Measurements from ENCODE around the gene FRMD3. TPM values are rescaled to one million over a fixed set of nuclear protein-coding genes. Genes with fewer than 3 reads are reported as not detected.

The FRMD3 gene
- total and polyA plus RNA-seq, 4 experiments from 2014 or later, result 0.22 to 1.3 (median 1.1) TPM; not detected in 1

DNA sequence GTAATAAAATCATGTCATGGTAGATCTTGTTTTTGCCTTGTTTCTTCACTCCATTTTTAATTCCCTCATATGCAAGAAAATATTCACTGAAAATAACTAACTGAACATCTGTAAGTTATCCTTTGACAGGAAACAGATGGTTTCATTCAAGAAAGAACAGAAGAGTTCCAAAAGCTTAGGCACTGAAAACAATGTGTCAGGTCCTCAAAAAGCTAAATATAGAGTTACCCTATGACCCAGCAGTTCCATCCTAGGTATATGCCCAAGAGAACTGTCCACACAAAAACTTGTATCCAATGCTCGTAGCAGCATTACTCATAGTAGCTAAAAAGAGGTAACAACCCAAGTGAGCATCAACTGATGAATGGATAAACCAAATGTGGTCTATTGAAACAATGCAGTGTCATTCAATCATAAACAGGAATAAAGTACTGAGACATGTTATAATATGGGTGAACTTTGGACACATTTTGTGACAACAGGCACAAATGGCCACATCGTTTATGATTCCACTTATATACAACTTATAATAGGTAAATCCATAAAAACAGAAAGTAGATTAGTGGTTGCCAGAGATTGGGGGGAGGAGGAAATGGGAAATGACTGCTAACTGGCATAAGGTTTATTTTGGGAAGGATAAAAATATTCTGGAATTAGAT lies 231.0 kb downstream of the FRMD3 start:
- DNase-seq, result no peak
- Histone ChIP-seq H3K9me3 (ENCODE audit: control insufficient read depth in 1 of 2, low read length in 2 of 2) (no peaks in the 10 kb centered on the region), H3K4me3 (ENCODE audit: low read length in 2 of 2) (no peak overlapping the region), H3K27me3 (ENCODE audit: insufficient read depth, low read length) (no peaks in the 10 kb centered on the region), H3K36me3 (ENCODE audit: insufficient read depth, low read length) (no peaks in the 10 kb centered on the region), H3K27ac (ENCODE audit: low read depth, low read length) (no peak overlapping the region), H3K4me1 (ENCODE audit: insufficient read depth, low read length) (no peaks in the 10 kb centered on the region)
- ChIA-PET POLR2A (ENCODE audit: partially characterized antibody) (no interaction called here), CTCF (ENCODE audit: partially characterized antibody) (no interaction called here)
- no peaks in the 10 kb centered on the region for H3K4me1 Mint-ChIP-seq
- H3K36me3 Mint-ChIP-seq, result peaks cover 0 to 14% of the 10 kb centered on the region in 2 donors
- no peak overlapping the region for H3K4me3 Mint-ChIP-seq
- peaks cover 0 to 1% (median 0%) of the 10 kb centered on the region in 8 donors for H3K9me3 Mint-ChIP-seq
- H3K27me3 Mint-ChIP-seq, result no peaks in the 10 kb centered on the region
- no peak overlapping the region for H3K27ac Mint-ChIP-seq
- intact Hi-C loops (cut with micrococcal nuclease), result no loop called here

DNA sequence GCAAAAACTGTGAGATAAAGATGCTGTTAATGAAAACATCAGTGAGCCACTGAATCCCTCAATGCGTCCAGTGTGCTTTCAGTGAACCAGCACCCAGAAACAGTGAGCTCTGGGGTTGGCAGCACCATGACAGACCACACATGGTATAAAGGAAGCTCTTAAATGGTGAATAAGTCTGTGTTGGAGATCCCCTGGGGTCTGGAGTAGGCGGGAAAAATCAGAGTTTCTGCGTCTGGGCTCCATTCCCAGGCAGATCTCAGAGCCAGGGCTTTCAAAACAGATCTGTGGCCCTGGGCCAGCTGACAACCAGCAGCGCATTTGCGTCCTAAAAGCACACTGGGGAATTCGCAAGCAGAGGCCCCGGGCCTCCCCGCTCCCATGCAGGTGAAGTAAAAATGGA lies 233.5 kb downstream of the FRMD3 start:
- no peak overlapping the region for H3K4me3 ChIP-seq (ENCODE audit: low read length in 2 of 2)
- no peaks in the 10 kb centered on the region for H3K4me1 Mint-ChIP-seq
- no peaks in the 10 kb centered on the region for H3K27me3 Mint-ChIP-seq
- ChIA-PET POLR2A (ENCODE audit: partially characterized antibody) (no interaction called here), CTCF (ENCODE audit: partially characterized antibody) (interaction anchor here (2.4 kb wide), 1 partner anchor 30 kb away, joined by 7 read pairs; no protein-coding TSS in a partner anchor)
- no peak overlapping the region for H3K27ac Mint-ChIP-seq
- no peaks in the 10 kb centered on the region for H3K27me3 ChIP-seq (ENCODE audit: insufficient read depth, low read length)
- H3K4me3 Mint-ChIP-seq, result no peak overlapping the region
- no peaks in the 10 kb centered on the region for H3K9me3 ChIP-seq (ENCODE audit: control insufficient read depth in 1 of 2, low read length in 2 of 2)
- intact Hi-C loops (cut with micrococcal nuclease), result no loop called here
- no peaks in the 10 kb centered on the region for H3K36me3 ChIP-seq (ENCODE audit: insufficient read depth, low read length)
- no peak overlapping the region for H3K27ac ChIP-seq (ENCODE audit: low read depth, low read length)
- H3K36me3 Mint-ChIP-seq, result peaks cover 0 to 5% of the 10 kb centered on the region in 2 donors
- peaks cover 0 to 1% (median 0%) of the 10 kb centered on the region in 8 donors for H3K9me3 Mint-ChIP-seq
- DNase-seq, result no peak
- no peaks in the 10 kb centered on the region for H3K4me1 ChIP-seq (ENCODE audit: insufficient read depth, low read length)

DNA sequence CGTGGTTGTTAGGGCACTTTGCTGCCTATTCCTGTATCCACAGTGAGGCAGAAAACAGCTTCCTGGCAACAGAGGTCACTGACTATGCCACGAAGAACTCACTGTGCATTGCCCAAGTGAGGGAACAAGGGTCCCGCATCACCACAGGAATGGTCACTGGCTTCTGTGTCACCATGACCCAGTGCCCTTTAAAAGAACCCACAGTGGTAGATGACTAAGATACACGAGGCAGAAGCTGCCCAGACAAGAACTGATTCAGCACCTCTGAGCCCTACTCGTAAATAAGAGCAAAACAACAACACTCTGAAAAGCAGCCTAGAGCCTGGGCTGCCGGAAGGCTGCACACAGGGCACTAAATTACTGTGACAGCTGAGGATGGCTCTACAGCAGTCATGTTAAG lies 238.6 kb downstream of the FRMD3 start:
- no peaks in the 10 kb centered on the region for H3K4me1 Mint-ChIP-seq
- CTCF ChIA-PET (ENCODE audit: partially characterized antibody), result no interaction called here
- H3K27me3 ChIP-seq (ENCODE audit: insufficient read depth, low read length), result no peaks in the 10 kb centered on the region
- H3K27ac Mint-ChIP-seq, result no peak overlapping the region
- H3K9me3 Mint-ChIP-seq, result no peaks in the 10 kb centered on the region
- no peaks in the 10 kb centered on the region for H3K27me3 Mint-ChIP-seq
- H3K36me3 ChIP-seq (ENCODE audit: insufficient read depth, low read length), result no peaks in the 10 kb centered on the region
- H3K27ac ChIP-seq (ENCODE audit: low read depth, low read length), result no peak overlapping the region
- no peaks in the 10 kb centered on the region for H3K4me1 ChIP-seq (ENCODE audit: insufficient read depth, low read length)
- no peaks in the 10 kb centered on the region for H3K9me3 ChIP-seq (ENCODE audit: control insufficient read depth in 1 of 2, low read length in 2 of 2)
- H3K4me3 Mint-ChIP-seq, result peak overlapping the region in 1 of 8 donors; percentile 29
- H3K4me3 ChIP-seq (ENCODE audit: low read length in 2 of 2), result no peak overlapping the region
- intact Hi-C loops (cut with micrococcal nuclease), result no loop called here
- POLR2A ChIA-PET (ENCODE audit: partially characterized antibody), result no interaction called here
- H3K36me3 Mint-ChIP-seq, result peaks cover 5 to 21% of the 10 kb centered on the region in 2 donors
- DNase-seq, result no peak

- no peaks in the 10 kb centered on the region for H3K4me1 ChIP-seq (ENCODE audit: insufficient read depth, low read length)
- H3K4me1 Mint-ChIP-seq, result no peaks in the 10 kb centered on the region
- H3K27ac ChIP-seq (ENCODE audit: low read depth, low read length), result no peak overlapping the region
- no peaks in the 10 kb centered on the region for H3K9me3 ChIP-seq (ENCODE audit: control insufficient read depth in 1 of 2, low read length in 2 of 2)
- no peak overlapping the region for H3K4me3 Mint-ChIP-seq
- no peaks in the 10 kb centered on the region for H3K9me3 Mint-ChIP-seq
- no peaks in the 10 kb centered on the region for H3K36me3 ChIP-seq (ENCODE audit: insufficient read depth, low read length)
- intact Hi-C loops (cut with micrococcal nuclease), result no loop called here
- no peak overlapping the region for H3K27ac Mint-ChIP-seq
- no peak overlapping the region for H3K4me3 ChIP-seq (ENCODE audit: low read length in 2 of 2)
- no peaks in the 10 kb centered on the region for H3K27me3 Mint-ChIP-seq
- no peaks in the 10 kb centered on the region for H3K27me3 ChIP-seq (ENCODE audit: insufficient read depth, low read length)
- H3K36me3 Mint-ChIP-seq, result peaks cover 5 to 21% of the 10 kb centered on the region in 2 donors
- ChIA-PET POLR2A (ENCODE audit: partially characterized antibody) (no interaction called here), CTCF (ENCODE audit: partially characterized antibody) (no interaction called here)
- no peak for DNase-seq
Observed at GRCh38 chr9:83299094-83299493, 239.1 kb downstream of the FRMD3 start.

DNA sequence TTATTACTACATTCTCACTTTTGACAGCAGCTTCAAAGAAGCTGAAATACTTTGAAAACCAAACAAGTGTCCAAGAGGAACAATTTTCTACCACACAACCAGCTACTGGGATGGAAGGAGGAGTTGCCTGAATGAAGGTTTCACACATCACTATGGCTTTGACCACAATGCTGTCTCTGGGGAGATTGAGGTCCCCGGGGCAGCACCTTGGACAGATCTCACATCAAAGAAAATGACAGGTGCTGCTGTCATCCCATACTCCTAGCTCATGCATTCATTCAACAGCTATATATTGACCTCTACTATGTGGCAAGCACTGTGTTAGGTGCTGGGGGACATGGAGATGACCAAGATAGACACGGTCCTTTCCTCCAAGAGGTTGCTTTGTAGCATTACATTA lies 242.1 kb downstream of the FRMD3 start:
- intact Hi-C loops (cut with micrococcal nuclease), result no loop called here
- no peak overlapping the region for H3K27ac ChIP-seq (ENCODE audit: low read depth, low read length)
- POLR2A ChIA-PET (ENCODE audit: partially characterized antibody), result interaction anchor here (0.6 kb wide), 1 partner anchor 66 kb away, joined by 3 read pairs; no protein-coding TSS in a partner anchor
- no peak for DNase-seq
- no peaks in the 10 kb centered on the region for H3K4me1 ChIP-seq (ENCODE audit: insufficient read depth, low read length)
- CTCF ChIA-PET (ENCODE audit: partially characterized antibody), result no interaction called here
- no peaks in the 10 kb centered on the region for H3K27me3 ChIP-seq (ENCODE audit: insufficient read depth, low read length)
- Mint-ChIP-seq H3K36me3 (peaks cover 5 to 21% of the 10 kb centered on the region in 2 donors), H3K4me3 (no peak overlapping the region), H3K4me1 (no peaks in the 10 kb centered on the region), H3K27me3 (no peaks in the 10 kb centered on the region), H3K9me3 (no peaks in the 10 kb centered on the region), H3K27ac (no peak overlapping the region)
- H3K36me3 ChIP-seq (ENCODE audit: insufficient read depth, low read length), result no peaks in the 10 kb centered on the region
- no peaks in the 10 kb centered on the region for H3K9me3 ChIP-seq (ENCODE audit: control insufficient read depth in 1 of 2, low read length in 2 of 2)
- no peak overlapping the region for H3K4me3 ChIP-seq (ENCODE audit: low read length in 2 of 2)

GRCh38 chr9:83294816-83295215 lies 243.4 kb downstream of the FRMD3 start:
- POLR2A ChIA-PET (ENCODE audit: partially characterized antibody), result no interaction called here
- no peaks in the 10 kb centered on the region for H3K4me1 Mint-ChIP-seq
- H3K27ac ChIP-seq (ENCODE audit: low read depth, low read length), result no peak overlapping the region

DNA sequence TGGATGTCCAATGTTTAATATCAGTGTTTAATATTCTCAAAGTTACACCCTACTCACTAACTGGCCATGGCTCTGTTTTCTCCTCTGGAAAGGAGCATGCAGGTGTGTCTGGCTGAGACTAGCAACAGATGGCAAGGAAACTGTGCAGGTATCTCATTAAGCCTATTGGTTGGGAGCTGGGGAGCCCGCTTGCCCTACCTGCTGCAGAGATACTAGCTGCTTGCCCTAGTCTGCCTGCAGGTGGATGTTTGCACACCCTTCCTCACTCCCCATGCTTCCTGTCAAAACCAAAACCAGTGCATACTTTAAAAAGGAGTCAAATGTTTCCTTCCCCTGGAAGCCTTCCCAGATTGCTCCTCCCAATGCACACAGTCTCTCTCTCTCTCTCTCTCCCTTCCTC lies 247.0 kb downstream of the FRMD3 start:
- H3K27me3 Mint-ChIP-seq, result no peaks in the 10 kb centered on the region
- Histone ChIP-seq H3K4me3 (ENCODE audit: low read length in 2 of 2) (no peak overlapping the region), H3K9me3 (ENCODE audit: control insufficient read depth in 1 of 2, low read length in 2 of 2) (no peaks in the 10 kb centered on the region), H3K4me1 (ENCODE audit: insufficient read depth, low read length) (no peaks in the 10 kb centered on the region), H3K36me3 (ENCODE audit: insufficient read depth, low read length) (no peaks in the 10 kb centered on the region), H3K27ac (ENCODE audit: low read depth, low read length) (no peak overlapping the region), H3K27me3 (ENCODE audit: insufficient read depth, low read length) (no peaks in the 10 kb centered on the region)
- no peaks in the 10 kb centered on the region for H3K4me1 Mint-ChIP-seq
- intact Hi-C loops (cut with micrococcal nuclease), result no loop called here
- peaks cover 0 to 2% of the 10 kb centered on the region in 2 donors for H3K36me3 Mint-ChIP-seq
- H3K27ac Mint-ChIP-seq, result no peak overlapping the region
- CTCF ChIA-PET (ENCODE audit: partially characterized antibody), result interaction anchor here (1.0 kb wide), 1 partner anchor 15 kb away, joined by 3 read pairs; no protein-coding TSS in a partner anchor
- H3K9me3 Mint-ChIP-seq, result no peaks in the 10 kb centered on the region
- POLR2A ChIA-PET (ENCODE audit: partially characterized antibody), result no interaction called here
- DNase-seq, result no peak
- H3K4me3 Mint-ChIP-seq, result no peak overlapping the region

More at GRCh38 chr9:83294816-83295215, 243.4 kb downstream of the FRMD3 start:
- Histone ChIP-seq H3K27me3 (ENCODE audit: insufficient read depth, low read length) (no peaks in the 10 kb centered on the region), H3K9me3 (ENCODE audit: control insufficient read depth in 1 of 2, low read length in 2 of 2) (no peaks in the 10 kb centered on the region), H3K4me3 (ENCODE audit: low read length in 2 of 2) (no peak overlapping the region), H3K4me1 (ENCODE audit: insufficient read depth, low read length) (no peaks in the 10 kb centered on the region), H3K36me3 (ENCODE audit: insufficient read depth, low read length) (no peaks in the 10 kb centered on the region)
- Mint-ChIP-seq H3K27me3 (no peaks in the 10 kb centered on the region), H3K9me3 (no peaks in the 10 kb centered on the region), H3K4me3 (no peak overlapping the region), H3K36me3 (peaks cover 7 to 21% of the 10 kb centered on the region in 2 donors), H3K27ac (no peak overlapping the region)
- intact Hi-C loops (cut with micrococcal nuclease), result no loop called here
- DNase-seq, result no peak
- CTCF ChIA-PET (ENCODE audit: partially characterized antibody), result no interaction called here

Data from CD4-positive, alpha-beta memory T cell (primary cell).